ENCODE data around the gene TMEFF1. TPM values are rescaled to one million over a fixed set of nuclear protein-coding genes. Genes with fewer than 3 reads are reported as not detected.

TMEFF1 gene
- total RNA-seq, 1 experiment from 2014 or later: 3.3 TPM

DNA sequence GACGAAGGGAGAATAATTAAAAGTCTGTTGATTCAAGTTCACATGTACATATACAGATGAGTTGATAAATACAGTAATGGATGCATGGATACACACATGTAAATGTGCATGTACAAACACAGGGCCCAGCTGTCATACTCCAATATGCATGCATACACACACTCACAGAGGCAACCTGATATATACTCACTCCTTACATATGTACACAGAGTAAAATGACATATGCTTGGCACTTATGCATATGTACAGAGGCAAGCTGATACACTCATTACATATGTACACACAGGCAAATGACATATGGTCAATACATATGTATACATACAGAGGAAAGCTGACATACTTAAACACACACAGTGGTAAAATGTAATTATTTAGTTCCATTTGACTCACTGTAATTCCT is 7.2 kb upstream of the TMEFF1 start:
- H3K27ac ChIP-seq (ENCODE audit: low read depth, low read length): no peak overlapping the region
- no peak overlapping the region for H3K4me3 ChIP-seq (replicated peaks in 1 of 2; ENCODE audit: low read depth in 1 of 2, low read length in 2 of 2)
- H4K20me1 ChIP-seq (ENCODE audit: insufficient read depth): no peaks in the 10 kb centered on the region
- no peak for TF ChIP-seq SIN3A (IDR thresholded peaks at IDR 0.05; ENCODE audit: low read depth)
- TF ChIP-seq CTCF (IDR thresholded peaks at IDR 0.05 in 2 of 3, conservative IDR thresholded peaks at IDR 0.05 in 1 of 3; ENCODE audit: borderline replicate concordance in 1 of 3, insufficient read depth in 1 of 3, low read depth in 2 of 3, low read length in 2 of 3): no peak
- no peak for TF ChIP-seq ELF1 (IDR thresholded peaks at IDR 0.05; ENCODE audit: borderline replicate concordance, low read depth)
- no peak for TF ChIP-seq ZFX (IDR thresholded peaks at IDR 0.05)
- TF ChIP-seq SRF (IDR thresholded peaks at IDR 0.05; ENCODE audit: low read depth): no peak
- TF ChIP-seq RAD21 (IDR thresholded peaks at IDR 0.05; ENCODE audit: low read depth): no peak
- TF ChIP-seq EZH2 (IDR thresholded peaks at IDR 0.05): no peak
- no peak for TF ChIP-seq ZNF274 (IDR thresholded peaks at IDR 0.05; ENCODE audit: low read depth, low read length)
- TF ChIP-seq REST (IDR thresholded peaks at IDR 0.05; ENCODE audit: low read depth): no peak
- no peak for TF ChIP-seq EGR1 (IDR thresholded peaks at IDR 0.05; ENCODE audit: low read depth)
- H3K4me2 ChIP-seq (ENCODE audit: low read length): no peak overlapping the region
- H3K9ac ChIP-seq (ENCODE audit: low read length): no peak overlapping the region
- no peaks in the 10 kb centered on the region for H3K27me3 ChIP-seq (ENCODE audit: insufficient read depth, low read length)
- H3K4me1 ChIP-seq (ENCODE audit: control insufficient read depth in 1 of 2, insufficient read depth in 2 of 2, low read length in 2 of 2): no peaks in the 10 kb centered on the region
- no peaks in the 10 kb centered on the region for H3K9me2 ChIP-seq (ENCODE audit: insufficient read depth)
- BruUV-seq (replicated peaks): no TSS peak
- DNase-seq (ENCODE audit: low read depth, low spot score) (no peak), ATAC-seq (no peak)
- no peaks in the 10 kb centered on the region for H3K36me3 ChIP-seq (ENCODE audit: control insufficient read depth in 1 of 2, insufficient read depth in 2 of 2, low read length in 2 of 2)
- no peak overlapping the region for H2AFZ ChIP-seq (ENCODE audit: low read depth, low read length, poor library complexity, severe bottlenecking)
- ChIA-PET CTCF (no interaction called here), POLR2A (interaction anchor here (0.5 kb wide), 1 partner anchor 61 kb away, joined by 3 read pairs; no protein-coding TSS in a partner anchor), RAD21 (ENCODE audit: low non-redundant PET in 1 of 2, low total read pairs in 2 of 2, uncharacterized antibody in 2 of 2, unreplicated experiment in 2 of 2) (no interaction called here)
- no peaks in the 10 kb centered on the region for H3K79me2 ChIP-seq (ENCODE audit: insufficient read depth, low read length)
- intact Hi-C loops (cut with micrococcal nuclease): no loop called here
- H3K9me3 ChIP-seq (ENCODE audit: control insufficient read depth in 1 of 2, insufficient read depth in 1 of 2, low read depth in 1 of 2, low read length in 2 of 2): no peaks in the 10 kb centered on the region

Measured in HCT116 (cell line).